ENCODE data around the gene ICOSLG. TPM values are rescaled to one million over a fixed set of nuclear protein-coding genes. Genes with fewer than 3 reads are reported as not detected.
"Not testable (repeated sequence)": the region's sequence is repeated elsewhere in the genome, so short reads cannot be mapped to it uniquely, and the experiment has no call there.

The ICOSLG gene
- total and polyA plus RNA-seq, 2 experiments from 2014 or later, result 1.3 to 4.6 TPM

DNA sequence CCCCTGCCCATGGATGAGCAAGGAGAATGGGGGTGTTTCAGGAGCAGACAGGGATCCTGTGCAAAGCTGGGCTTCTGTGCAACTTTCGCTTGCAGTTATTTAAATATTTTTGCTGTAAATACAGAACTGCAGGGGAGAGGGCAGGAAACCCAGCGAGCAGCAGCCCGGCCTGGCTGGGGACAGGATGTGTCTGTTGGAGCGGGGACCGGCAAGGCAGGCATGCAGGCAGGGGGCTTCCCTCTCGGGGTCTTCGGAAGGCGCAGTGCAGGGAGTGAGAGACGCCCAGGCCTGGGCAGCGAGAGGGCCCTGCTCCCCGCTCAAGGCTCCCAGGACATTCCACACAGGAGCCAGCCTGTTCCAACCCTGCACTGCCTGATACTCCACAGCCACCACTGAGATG is 43.2 kb upstream of the ICOSLG start:
- Histone ChIP-seq H3K36me3 (ENCODE audit: insufficient read depth) (no peaks in the 10 kb centered on the region), H3K79me2 (replicated peaks; ENCODE audit: insufficient read depth) (no peaks in the 10 kb centered on the region), H2AFZ (0 out of 2 replicates have a peak overlapping the region, but pooled peaks have one; percentile 23), H3K9me2 (ENCODE audit: insufficient read depth) (no peaks in the 10 kb centered on the region), H4K20me1 (replicated peaks; ENCODE audit: insufficient read depth) (no peaks in the 10 kb centered on the region), H3K27ac (ENCODE audit: low read depth) (no peak overlapping the region), H3K4me2 (no peak overlapping the region), H3K27me3 (ENCODE audit: insufficient read depth) (peaks cover 11% of the 10 kb centered on the region; the same call in 1 of the 2 replicates), H3K4me1 (ENCODE audit: insufficient read depth) (peaks cover 5% of the 10 kb centered on the region), H3F3A (replicated peaks; ENCODE audit: low read depth) (no peaks in the 10 kb centered on the region), H3K4me3 (no peak overlapping the region)
- Mint-ChIP-seq H3K27me3 (ENCODE audit: insufficient read depth, low read depth, poor library complexity) (peaks cover 11% of the 10 kb centered on the region), H3K4me1 (peaks cover 16% of the 10 kb centered on the region), H3K27ac (no peak overlapping the region), H3K9me3 (no peaks in the 10 kb centered on the region), H3K36me3 (ENCODE audit: low read depth) (no peaks in the 10 kb centered on the region), H3K4me3 (no peak overlapping the region)
- no peak for DNase-seq (ENCODE audit: low spot score)
- TF ChIP-seq ZNF114 (CRISPR knock-in tag; IDR thresholded peaks at IDR 0.05), result no peak
- TF ChIP-seq STAT1 (IDR thresholded peaks at IDR 0.05; ENCODE audit: unreplicated experiment), result no peak
- TF ChIP-seq POLR2AphosphoS5 (IDR thresholded peaks at IDR 0.05; ENCODE audit: low read depth), result no peak
- TF ChIP-seq, protein P1, sequence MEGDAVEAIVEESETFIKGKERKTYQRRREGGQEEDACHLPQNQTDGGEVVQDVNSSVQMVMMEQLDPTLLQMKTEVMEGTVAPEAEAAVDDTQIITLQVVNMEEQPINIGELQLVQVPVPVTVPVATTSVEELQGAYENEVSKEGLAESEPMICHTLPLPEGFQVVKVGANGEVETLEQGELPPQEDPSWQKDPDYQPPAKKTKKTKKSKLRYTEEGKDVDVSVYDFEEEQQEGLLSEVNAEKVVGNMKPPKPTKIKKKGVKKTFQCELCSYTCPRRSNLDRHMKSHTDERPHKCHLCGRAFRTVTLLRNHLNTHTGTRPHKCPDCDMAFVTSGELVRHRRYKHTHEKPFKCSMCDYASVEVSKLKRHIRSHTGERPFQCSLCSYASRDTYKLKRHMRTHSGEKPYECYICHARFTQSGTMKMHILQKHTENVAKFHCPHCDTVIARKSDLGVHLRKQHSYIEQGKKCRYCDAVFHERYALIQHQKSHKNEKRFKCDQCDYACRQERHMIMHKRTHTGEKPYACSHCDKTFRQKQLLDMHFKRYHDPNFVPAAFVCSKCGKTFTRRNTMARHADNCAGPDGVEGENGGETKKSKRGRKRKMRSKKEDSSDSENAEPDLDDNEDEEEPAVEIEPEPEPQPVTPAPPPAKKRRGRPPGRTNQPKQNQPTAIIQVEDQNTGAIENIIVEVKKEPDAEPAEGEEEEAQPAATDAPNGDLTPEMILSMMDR (conservative IDR thresholded peaks at IDR 0.05; ENCODE audit: low read depth in 2 of 2), result no peak
- TF ChIP-seq, protein P2, sequence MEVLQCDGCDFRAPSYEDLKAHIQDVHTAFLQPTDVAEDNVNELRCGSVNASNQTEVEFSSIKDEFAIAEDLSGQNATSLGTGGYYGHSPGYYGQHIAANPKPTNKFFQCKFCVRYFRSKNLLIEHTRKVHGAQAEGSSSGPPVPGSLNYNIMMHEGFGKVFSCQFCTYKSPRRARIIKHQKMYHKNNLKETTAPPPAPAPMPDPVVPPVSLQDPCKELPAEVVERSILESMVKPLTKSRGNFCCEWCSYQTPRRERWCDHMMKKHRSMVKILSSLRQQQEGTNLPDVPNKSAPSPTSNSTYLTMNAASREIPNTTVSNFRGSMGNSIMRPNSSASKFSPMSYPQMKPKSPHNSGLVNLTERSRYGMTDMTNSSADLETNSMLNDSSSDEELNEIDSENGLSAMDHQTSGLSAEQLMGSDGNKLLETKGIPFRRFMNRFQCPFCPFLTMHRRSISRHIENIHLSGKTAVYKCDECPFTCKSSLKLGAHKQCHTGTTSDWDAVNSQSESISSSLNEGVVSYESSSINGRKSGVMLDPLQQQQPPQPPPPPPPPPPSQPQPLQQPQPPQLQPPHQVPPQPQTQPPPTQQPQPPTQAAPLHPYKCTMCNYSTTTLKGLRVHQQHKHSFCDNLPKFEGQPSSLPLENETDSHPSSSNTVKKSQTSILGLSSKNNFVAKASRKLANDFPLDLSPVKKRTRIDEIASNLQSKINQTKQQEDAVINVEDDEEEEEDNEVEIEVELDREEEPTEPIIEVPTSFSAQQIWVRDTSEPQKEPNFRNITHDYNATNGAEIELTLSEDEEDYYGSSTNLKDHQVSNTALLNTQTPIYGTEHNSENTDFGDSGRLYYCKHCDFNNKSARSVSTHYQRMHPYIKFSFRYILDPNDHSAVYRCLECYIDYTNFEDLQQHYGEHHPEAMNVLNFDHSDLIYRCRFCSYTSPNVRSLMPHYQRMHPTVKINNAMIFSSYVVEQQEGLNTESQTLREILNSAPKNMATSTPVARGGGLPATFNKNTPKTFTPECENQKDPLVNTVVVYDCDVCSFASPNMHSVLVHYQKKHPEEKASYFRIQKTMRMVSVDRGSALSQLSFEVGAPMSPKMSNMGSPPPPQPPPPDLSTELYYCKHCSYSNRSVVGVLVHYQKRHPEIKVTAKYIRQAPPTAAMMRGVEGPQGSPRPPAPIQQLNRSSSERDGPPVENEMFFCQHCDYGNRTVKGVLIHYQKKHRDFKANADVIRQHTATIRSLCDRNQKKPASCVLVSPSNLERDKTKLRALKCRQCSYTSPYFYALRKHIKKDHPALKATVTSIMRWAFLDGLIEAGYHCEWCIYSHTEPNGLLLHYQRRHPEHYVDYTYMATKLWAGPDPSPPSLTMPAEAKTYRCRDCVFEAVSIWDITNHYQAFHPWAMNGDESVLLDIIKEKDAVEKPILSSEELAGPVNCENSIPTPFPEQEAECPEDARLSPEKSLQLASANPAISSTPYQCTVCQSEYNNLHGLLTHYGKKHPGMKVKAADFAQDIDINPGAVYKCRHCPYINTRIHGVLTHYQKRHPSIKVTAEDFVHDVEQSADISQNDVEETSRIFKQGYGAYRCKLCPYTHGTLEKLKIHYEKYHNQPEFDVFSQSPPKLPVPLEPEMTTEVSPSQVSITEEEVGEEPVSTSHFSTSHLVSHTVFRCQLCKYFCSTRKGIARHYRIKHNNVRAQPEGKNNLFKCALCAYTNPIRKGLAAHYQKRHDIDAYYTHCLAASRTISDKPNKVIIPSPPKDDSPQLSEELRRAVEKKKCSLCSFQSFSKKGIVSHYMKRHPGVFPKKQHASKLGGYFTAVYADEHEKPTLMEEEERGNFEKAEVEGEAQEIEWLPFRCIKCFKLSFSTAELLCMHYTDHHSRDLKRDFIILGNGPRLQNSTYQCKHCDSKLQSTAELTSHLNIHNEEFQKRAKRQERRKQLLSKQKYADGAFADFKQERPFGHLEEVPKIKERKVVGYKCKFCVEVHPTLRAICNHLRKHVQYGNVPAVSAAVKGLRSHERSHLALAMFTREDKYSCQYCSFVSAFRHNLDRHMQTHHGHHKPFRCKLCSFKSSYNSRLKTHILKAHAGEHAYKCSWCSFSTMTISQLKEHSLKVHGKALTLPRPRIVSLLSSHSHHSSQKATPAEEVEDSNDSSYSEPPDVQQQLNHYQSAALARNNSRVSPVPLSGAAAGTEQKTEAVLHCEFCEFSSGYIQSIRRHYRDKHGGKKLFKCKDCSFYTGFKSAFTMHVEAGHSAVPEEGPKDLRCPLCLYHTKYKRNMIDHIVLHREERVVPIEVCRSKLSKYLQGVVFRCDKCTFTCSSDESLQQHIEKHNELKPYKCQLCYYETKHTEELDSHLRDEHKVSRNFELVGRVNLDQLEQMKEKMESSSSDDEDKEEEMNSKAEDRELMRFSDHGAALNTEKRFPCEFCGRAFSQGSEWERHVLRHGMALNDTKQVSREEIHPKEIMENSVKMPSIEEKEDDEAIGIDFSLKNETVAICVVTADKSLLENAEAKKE (CRISPR knock-in tag; IDR thresholded peaks at IDR 0.05), result no peak
- no peak for TF ChIP-seq NANOG (IDR thresholded peaks at IDR 0.05; ENCODE audit: borderline replicate concordance)
- no peak for ATAC-seq

DNA sequence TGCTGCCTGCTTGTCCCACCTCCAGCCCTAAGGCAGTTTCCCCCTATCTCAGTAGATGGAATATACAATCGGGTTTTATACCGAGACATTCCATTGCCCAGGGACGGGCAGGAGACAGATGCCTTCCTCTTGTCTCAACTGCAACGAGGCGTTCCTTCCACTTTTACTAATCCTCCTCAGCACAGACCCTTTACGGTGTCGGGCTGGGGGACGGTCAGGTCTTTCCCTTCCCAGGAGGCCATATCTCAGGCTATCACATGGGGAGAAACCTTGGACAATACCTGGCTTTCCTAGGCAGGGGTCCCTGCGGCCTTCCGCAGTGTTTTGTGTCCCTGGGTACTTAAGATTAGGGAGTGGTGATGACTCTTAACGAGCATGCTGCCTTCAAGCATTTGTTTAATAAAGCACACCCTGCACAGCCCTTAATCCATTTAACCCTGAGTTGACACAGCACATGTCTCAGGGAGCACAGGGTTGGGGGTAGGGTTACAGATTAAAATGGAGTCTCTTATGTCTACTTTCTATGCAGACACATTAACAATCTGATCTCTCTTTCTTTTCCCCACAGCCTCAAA is 42.6 kb upstream of the ICOSLG start:
- not testable (repeated sequence) for H3K27ac ChIP-seq (ENCODE audit: low read depth); ATAC-seq; H3K9me2 ChIP-seq (ENCODE audit: insufficient read depth); H3K4me3 Mint-ChIP-seq; H3K36me3 ChIP-seq (ENCODE audit: insufficient read depth); H3K9me3 Mint-ChIP-seq; H3K4me1 ChIP-seq (ENCODE audit: insufficient read depth); H3K4me3 ChIP-seq; H3K27ac Mint-ChIP-seq; H3K4me2 ChIP-seq; H3F3A ChIP-seq (replicated peaks; ENCODE audit: low read depth); H3K27me3 Mint-ChIP-seq (ENCODE audit: insufficient read depth, low read depth, poor library complexity); H3K36me3 Mint-ChIP-seq (ENCODE audit: low read depth); H3K79me2 ChIP-seq (replicated peaks; ENCODE audit: insufficient read depth); DNase-seq (ENCODE audit: low spot score); H4K20me1 ChIP-seq (replicated peaks; ENCODE audit: insufficient read depth)
- Histone ChIP-seq H3K27me3 (ENCODE audit: insufficient read depth) (peaks cover 11% of the 10 kb centered on the region; the same call in 1 of the 2 replicates), H2AFZ (0 out of 2 replicates have a peak overlapping the region, but pooled peaks have one; percentile 23)
- H3K4me1 Mint-ChIP-seq, result peaks cover 16% of the 10 kb centered on the region

Data from GM23338 (cell line).